Measurements from ENCODE around the gene SCRN3. TPM values are rescaled to one million over a fixed set of nuclear protein-coding genes. Genes with fewer than 3 reads are reported as not detected.
"Not testable (repeated sequence)": the region's sequence is repeated elsewhere in the genome, so short reads cannot be mapped to it uniquely, and the experiment has no call there.

Gene SCRN3
- total RNA-seq, 1 donor from 2014 or later: 14.1 TPM

DNA sequence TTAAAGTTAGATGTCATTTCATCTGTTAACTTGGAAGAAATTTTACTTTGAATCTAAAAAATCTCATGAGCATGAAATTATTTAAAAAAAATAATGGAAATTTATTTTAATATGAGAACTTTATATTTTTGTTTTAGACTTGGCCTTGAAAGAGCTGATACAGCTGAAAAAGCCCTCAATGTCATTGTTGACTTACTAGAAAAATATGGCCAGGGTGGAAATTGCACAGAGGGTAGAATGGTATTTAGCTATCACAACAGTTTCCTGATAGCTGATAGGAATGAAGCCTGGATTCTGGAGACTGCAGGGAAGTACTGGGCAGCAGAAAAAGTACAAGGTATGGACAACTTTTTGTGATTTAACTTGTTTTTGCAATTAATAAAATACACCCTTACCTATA lies 5.3 kb downstream of the SCRN3 start:
- intact Hi-C loops (cut with micrococcal nuclease): no loop called here

DNA sequence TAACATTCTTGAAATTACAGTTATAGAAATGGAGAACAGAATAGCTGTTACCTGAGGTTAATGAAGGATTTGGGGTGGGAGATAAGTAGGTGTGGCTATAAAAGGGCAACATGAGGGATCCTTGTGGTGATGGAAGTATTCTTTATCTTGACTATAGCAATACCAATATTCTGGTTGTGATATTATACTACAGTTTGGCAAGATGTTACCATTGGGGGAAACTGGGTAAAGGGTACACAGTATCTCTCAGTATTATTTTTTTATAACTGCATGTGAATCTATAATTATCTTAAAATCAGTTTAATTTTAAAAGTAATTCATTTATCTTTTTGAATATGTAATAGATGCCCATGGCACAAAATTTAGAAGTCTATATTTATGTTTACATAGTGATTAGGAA lies 8.1 kb downstream of the SCRN3 start:
- intact Hi-C loops (cut with micrococcal nuclease): no loop called here

GRCh38 chr2:174410039-174410438 lies 14.5 kb downstream of the SCRN3 start:
- intact Hi-C loops (cut with micrococcal nuclease): not testable (repeated sequence)

DNA sequence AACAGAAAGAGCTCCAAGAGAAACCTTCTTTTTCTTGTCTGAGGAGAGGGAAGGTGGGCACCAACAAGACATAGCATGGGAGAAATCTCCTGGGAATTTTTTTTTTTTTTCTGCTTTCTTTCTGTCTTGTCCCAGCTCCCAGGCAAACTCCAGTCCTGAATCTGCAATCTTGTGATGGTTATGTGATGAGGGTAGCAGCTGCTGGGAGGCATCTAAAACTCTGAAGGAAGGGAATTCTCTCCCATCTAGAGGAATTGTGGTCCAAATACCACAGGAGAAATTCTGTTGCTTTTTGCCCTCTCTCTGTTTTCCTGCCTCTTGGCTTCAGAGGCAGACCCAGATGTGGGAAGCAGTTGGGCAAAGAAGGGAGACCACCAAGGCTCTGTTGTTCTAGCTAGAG lies 16.7 kb downstream of the SCRN3 start:
- intact Hi-C loops (cut with micrococcal nuclease): no loop called here

DNA sequence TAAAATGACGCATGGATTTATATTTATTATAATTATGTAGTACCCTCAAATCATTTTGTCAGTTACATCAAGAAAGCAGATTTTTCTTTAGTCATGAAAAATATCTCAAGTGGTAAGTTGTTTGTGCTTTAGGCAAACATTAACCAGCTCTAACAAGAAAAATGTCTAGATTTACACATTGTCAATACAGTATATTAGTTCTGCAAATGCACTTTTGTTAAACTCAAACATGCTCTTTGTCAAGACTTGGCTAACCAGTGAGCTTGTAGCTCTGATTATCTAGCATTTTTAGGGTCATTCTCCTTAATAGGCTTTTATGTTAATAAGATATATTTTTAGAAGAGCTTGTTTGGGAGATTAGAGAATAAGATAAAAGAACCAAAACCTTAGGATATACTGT lies 32.7 kb downstream of the SCRN3 start:
- intact Hi-C loops (cut with micrococcal nuclease): no loop called here

- intact Hi-C loops (cut with micrococcal nuclease): no loop called here
These were observed 34.5 kb downstream of the SCRN3 start for GRCh38 chr2:174430066-174430465.

GRCh38 chr2:174431902-174432301 lies 36.4 kb downstream of the SCRN3 start:
- intact Hi-C loops (cut with micrococcal nuclease): no loop called here

- intact Hi-C loops (cut with micrococcal nuclease): no loop called here
These were observed 40.8 kb downstream of the SCRN3 start for GRCh38 chr2:174436351-174436750.

- intact Hi-C loops (cut with micrococcal nuclease): no loop called here
These were observed 42.8 kb downstream of the SCRN3 start for GRCh38 chr2:174438146-174438886.

DNA sequence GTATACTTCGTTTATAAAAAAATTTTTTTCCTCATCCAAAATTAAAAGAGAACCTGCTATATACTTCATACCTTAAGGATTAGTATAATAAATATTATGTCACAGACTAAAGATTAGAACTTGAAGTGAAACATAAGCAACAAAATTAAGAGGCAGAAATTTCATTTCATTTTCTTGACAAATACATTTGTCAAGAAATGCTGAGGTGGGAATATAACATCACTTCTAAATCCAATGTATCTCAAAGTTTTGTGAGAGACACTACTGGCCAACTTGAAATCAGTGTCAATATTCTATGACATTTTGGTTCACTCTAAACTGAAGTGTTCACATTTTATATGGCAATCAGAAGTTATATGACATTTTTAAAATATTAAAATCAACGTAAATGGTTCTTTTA lies 43.8 kb downstream of the SCRN3 start:
- intact Hi-C loops (cut with micrococcal nuclease): no loop called here

DNA sequence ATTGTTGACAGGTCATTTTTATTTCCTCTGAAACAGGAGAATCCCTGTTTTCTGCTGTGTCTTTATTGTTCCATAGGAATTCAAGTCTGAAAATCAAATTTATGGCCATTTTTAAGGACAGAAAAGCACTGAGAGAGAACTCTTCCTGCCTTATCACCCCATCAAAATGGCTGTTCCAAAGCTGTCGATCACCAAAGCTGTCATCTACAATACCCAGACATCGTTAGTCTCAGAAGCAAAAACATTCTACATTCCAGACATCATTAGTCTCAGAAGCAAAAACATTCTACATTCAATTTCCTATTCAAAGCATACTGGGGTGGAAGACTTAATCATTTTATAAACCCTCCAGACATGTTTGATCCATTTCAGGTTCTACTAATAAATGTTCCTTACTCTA lies 44.4 kb downstream of the SCRN3 start:
- intact Hi-C loops (cut with micrococcal nuclease): no loop called here

GRCh38 chr2:174442546-174443510 lies 47.3 kb downstream of the SCRN3 start:
- intact Hi-C loops (cut with micrococcal nuclease): no loop called here

DNA sequence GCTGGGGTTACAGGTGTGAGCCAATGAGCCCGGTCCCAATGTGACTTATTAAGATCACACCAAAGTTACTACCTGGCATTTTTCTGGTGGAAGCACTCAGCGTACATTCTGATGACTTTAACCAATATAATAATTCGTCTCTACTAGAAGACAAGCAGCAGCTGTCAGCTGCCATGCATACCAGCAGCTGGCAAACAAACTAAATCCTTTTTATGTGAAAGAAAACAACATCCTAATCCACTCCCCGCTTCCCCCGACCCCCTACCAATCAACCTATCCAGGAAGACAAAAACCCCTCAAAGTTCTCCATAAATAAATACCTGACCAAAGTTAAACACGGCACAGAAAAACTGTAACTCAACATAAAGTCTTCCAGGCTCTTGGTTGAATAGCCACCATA lies 49.2 kb downstream of the SCRN3 start:
- intact Hi-C loops (cut with micrococcal nuclease): no loop called here

DNA sequence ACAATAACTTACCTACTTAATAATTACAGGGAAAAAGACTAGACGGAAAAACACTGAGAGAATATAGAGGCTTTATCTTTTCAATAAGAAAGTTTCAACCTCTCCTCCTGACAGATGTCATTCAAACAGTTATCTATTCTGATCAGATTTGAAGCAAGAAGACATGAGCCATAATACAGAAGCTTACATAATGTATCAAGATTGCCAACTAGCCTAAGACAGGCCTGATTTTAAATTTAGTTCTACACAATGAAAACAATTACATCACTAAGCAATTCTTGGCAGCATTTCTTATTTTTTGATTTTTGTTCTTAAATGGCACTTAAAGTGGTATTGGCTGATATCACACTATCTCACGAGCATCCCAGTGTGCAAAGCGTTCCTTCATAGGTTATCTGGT lies 49.7 kb downstream of the SCRN3 start:
- intact Hi-C loops (cut with micrococcal nuclease): no loop called here

GRCh38 chr2:174446531-174446930 lies 51.0 kb downstream of the SCRN3 start:
- intact Hi-C loops (cut with micrococcal nuclease): no loop called here

- intact Hi-C loops (cut with micrococcal nuclease): no loop called here
These were observed 53.5 kb downstream of the SCRN3 start for GRCh38 chr2:174449033-174449432.

DNA sequence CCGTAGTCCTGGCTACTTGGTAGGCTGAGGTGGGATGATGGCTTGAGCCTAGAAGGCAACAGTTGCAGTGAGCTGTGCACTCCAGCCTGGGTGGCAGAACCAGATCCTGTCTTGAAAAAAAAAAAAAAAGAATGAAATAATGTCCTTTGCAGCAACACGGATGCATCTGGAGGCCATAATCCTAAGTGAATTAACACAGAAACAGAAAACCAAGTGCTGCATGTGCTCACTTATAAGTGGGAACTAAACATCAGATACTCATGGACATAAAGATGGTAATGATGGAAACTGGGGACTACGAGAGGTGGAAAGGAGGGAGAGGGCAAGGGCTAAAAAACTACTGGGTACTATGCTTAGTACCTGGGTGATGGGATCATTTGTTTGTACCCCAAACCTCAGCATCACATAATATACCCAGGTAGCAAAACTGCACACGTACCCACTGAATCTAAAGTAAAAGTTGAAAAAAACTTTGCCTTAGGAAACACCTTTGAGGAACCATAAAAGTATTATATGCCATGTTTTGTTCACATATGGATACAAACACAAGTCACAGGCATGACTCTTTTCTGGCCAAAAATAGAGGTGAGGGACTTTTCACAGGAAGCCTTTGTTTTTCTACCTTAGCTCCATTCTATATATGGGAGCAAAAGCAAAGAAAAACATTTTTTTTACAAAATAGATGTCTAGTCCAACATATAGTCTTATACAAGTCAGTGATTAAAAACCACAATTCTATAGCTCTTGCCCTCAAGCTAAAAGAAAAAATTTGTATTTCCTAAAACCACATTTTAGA lies 54.7 kb downstream of the SCRN3 start:
- intact Hi-C loops (cut with micrococcal nuclease): no loop called here

- intact Hi-C loops (cut with micrococcal nuclease): no loop called here
These were observed 59.0 kb downstream of the SCRN3 start for GRCh38 chr2:174454566-174454965.

DNA sequence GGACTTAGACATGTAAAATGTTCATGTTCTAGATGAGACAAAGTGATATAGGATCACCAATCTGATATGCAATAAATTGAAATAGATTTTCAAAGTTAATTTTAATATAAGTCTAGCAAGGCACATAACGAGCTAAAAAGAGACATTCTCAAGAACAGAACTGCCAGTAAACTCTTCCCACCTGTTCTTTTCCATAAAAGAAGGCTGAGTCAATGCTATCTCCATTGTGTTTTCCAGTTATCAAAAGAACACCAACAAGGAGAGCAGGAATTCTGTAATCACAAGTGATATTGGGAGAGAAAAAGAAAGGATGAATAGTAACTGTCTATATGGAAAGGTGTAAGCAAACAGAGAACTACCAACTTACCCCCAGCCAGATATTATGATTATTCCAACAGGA lies 65.7 kb downstream of the SCRN3 start:
- intact Hi-C loops (cut with micrococcal nuclease): no loop called here

GRCh38 chr2:174465327-174465726 lies 69.8 kb downstream of the SCRN3 start:
- intact Hi-C loops (cut with micrococcal nuclease): no loop called here

GRCh38 chr2:174473796-174474195 lies 78.3 kb downstream of the SCRN3 start:
- intact Hi-C loops (cut with micrococcal nuclease): no loop called here

- intact Hi-C loops (cut with micrococcal nuclease): no loop called here
These were observed 82.2 kb downstream of the SCRN3 start for GRCh38 chr2:174477759-174478158.

Measured in T-helper 2 cell treated with Interferon-gamma antibody and Interleukin-4, amounts not matched to agents 100 ng/mL and 5 ng/mL, for 36 hours (primary cell).